Keratinocyte (primary cell): ENCODE results near the gene SPTSSA. TPM values are rescaled to one million over a fixed set of nuclear protein-coding genes. Genes with fewer than 3 reads are reported as not detected.

Experiments used
- DNase-seq: peaks from one replicate; pipeline ENCODE4 v3.0.0-alpha.2; 2011; ENCODE audit warnings: low read depth, missing footprints, low spot score
- FAIRE-seq: peaks from 2 replicates; lab custom pipeline; 2011; peaks lifted over from hg19 to GRCh38; lab: Jason Lieb, UNC
- H2AFZ ChIP-seq: 2 replicates; pipeline ENCODE4 v1.6.0; 2012; ENCODE audit warnings: low read length, control low read depth, inconsistent platforms; ENCODE audit not compliant: control insufficient read depth
- H3K27ac ChIP-seq: 2 replicates; pipeline ENCODE4 v1.5.1; 2011; ENCODE audit warnings: low read length; ENCODE audit not compliant: control insufficient read depth, insufficient read depth
- H3K27me3 ChIP-seq: 3 replicates; pipeline ENCODE4 v1.6.0; 2011; ENCODE audit warnings: low read length; ENCODE audit not compliant: control insufficient read depth, insufficient read depth; ENCODE audit errors: extremely low read depth
- H3K36me3 ChIP-seq, 2 experiments: 2 replicates in 1 of 2; 3 replicates in 1 of 2; pipeline ENCODE4 v1.5.1; 2011; ENCODE audit warnings: low read length in 2 of 2, mild to moderate bottlenecking in 1 of 2; ENCODE audit not compliant: control insufficient read depth in 2 of 2, insufficient read depth in 2 of 2; ENCODE audit errors: extremely low read depth in 1 of 2
- H3K4me1 ChIP-seq: 3 replicates; pipeline ENCODE4 v1.5.1; 2011; ENCODE audit warnings: low read length; ENCODE audit not compliant: control insufficient read depth, insufficient read depth; ENCODE audit errors: extremely low read depth
- H3K4me2 ChIP-seq: 3 replicates; pipeline ENCODE4 v1.6.0; 2011; ENCODE audit warnings: low read depth, low read length; ENCODE audit not compliant: control insufficient read depth, insufficient read depth; ENCODE audit errors: extremely low read depth
- H3K4me3 ChIP-seq, 3 experiments: fragments of 200-600 bp in 1 of 3; sonication (generic) in 1 of 3; 2 replicates in 2 of 3; 3 replicates in 1 of 3; pipeline ENCODE4 v1.5.1; 2011 to 2016; ENCODE audit warnings: low read length in 3 of 3, mild to moderate bottlenecking in 3 of 3, control low read depth in 2 of 3, inconsistent platforms in 1 of 3, low read depth in 1 of 3, mixed read lengths in 1 of 3, mixed run types in 1 of 3, moderate library complexity in 1 of 3; ENCODE audit not compliant: control insufficient read depth in 2 of 3, insufficient read depth in 2 of 3; ENCODE audit errors: extremely low read depth in 1 of 3
- H3K79me2 ChIP-seq: 2 replicates; pipeline ENCODE4 v1.6.0; 2012; ENCODE audit warnings: low read length; ENCODE audit not compliant: control insufficient read depth, insufficient read depth
- H3K9ac ChIP-seq: 3 replicates; pipeline ENCODE4 v1.6.0; 2011; ENCODE audit warnings: low read length; ENCODE audit not compliant: control insufficient read depth, insufficient read depth; ENCODE audit errors: extremely low read depth
- H3K9me1 ChIP-seq: 3 replicates; pipeline ENCODE4 v1.6.0; 2011; ENCODE audit warnings: low read length; ENCODE audit not compliant: control insufficient read depth, insufficient read depth; ENCODE audit errors: extremely low read depth
- H3K9me3 ChIP-seq: 2 replicates; pipeline ENCODE4 v1.5.1; 2012; ENCODE audit warnings: low read depth, low read length; ENCODE audit not compliant: control insufficient read depth
- H4K20me1 ChIP-seq: 3 replicates; pipeline ENCODE4 v1.6.0; 2011; ENCODE audit warnings: low read length; ENCODE audit not compliant: control insufficient read depth, insufficient read depth; ENCODE audit errors: extremely low read depth
- EZH2 ChIP-seq: IDR thresholded peaks from one replicate; pipeline ENCODE4 v1.6.1; 2012; ENCODE audit warnings: inconsistent platforms, mild to moderate bottlenecking, low read length, moderate library complexity
- dilution Hi-C: fragments of 300-500 bp; cut with MboI; formaldehyde crosslinking; loops from one replicate; pipeline ENCODE4 v1.7.0; 2020; ENCODE audit warnings: low sequenced_read_pairs; ENCODE audit not compliant: extremely low pct_ligation_motif_present
- polyA plus RNA-seq, 5 experiments: library from polyadenylated mRNA; depleted of rRNA in 3 of 5; stranded (reverse) in 3 of 5; stranded (forward) in 1 of 5; unstranded in 1 of 5; fragments of >200 nt; gene quantifications; 1 replicate in 1 of 5; 2 replicates in 3 of 5; 3 replicates in 1 of 5; pipeline versions ENCODE4 v1.2.1 to v1.2.3, GENCODE V29; 2011 to 2012; ENCODE audit warnings: missing spikeins in 2 of 5, low read depth in 1 of 5, low replicate concordance in 1 of 5
- TF ChIP-seq, protein P1 (sequence below), 3 experiments: IDR thresholded peaks in 1 of 3; conservative IDR thresholded peaks in 1 of 3; optimal IDR thresholded peaks in 1 of 3; 2 replicates in 2 of 3; 3 replicates in 1 of 3; pipeline versions ENCODE3 to v1.5.1; 2011; ENCODE audit warnings: low read length in 3 of 3, mild to moderate bottlenecking in 3 of 3, moderate library complexity in 2 of 3, control low read depth in 1 of 3, inconsistent platforms in 1 of 3; ENCODE audit not compliant: insufficient read depth in 2 of 3; ENCODE audit errors: extremely low read depth in 1 of 3

Gene SPTSSA
- polyA plus RNA-seq, 1 donor (not counting 4 experiments of a cell fraction or from before 2014, with no cell fraction given): 43.9 TPM

- no peaks in the 10 kb centered on the region for H3K9me1 ChIP-seq
- no peaks in the 10 kb centered on the region for H4K20me1 ChIP-seq
- no peaks in the 10 kb centered on the region for H3K36me3 ChIP-seq
- no peak overlapping the region for H2AFZ ChIP-seq
- dilution Hi-C loops: no loop called here
- no peak for FAIRE-seq
- no peak overlapping the region for H3K9ac ChIP-seq
- no peaks in the 10 kb centered on the region for H3K9me3 ChIP-seq
- no peak overlapping the region for H3K27ac ChIP-seq
- no peaks in the 10 kb centered on the region for H3K27me3 ChIP-seq
- no peak for TF ChIP-seq EZH2
- peaks cover 35% of the 10 kb centered on the region for H3K79me2 ChIP-seq
- DNase-seq: no peak
- no peaks in the 10 kb centered on the region for H3K4me1 ChIP-seq
- no peak overlapping the region for H3K4me3 ChIP-seq
- no peak overlapping the region for H3K4me2 ChIP-seq
Observed at GRCh38 chr14:34437729-34438080, 24.3 kb downstream of the SPTSSA start.

DNA sequence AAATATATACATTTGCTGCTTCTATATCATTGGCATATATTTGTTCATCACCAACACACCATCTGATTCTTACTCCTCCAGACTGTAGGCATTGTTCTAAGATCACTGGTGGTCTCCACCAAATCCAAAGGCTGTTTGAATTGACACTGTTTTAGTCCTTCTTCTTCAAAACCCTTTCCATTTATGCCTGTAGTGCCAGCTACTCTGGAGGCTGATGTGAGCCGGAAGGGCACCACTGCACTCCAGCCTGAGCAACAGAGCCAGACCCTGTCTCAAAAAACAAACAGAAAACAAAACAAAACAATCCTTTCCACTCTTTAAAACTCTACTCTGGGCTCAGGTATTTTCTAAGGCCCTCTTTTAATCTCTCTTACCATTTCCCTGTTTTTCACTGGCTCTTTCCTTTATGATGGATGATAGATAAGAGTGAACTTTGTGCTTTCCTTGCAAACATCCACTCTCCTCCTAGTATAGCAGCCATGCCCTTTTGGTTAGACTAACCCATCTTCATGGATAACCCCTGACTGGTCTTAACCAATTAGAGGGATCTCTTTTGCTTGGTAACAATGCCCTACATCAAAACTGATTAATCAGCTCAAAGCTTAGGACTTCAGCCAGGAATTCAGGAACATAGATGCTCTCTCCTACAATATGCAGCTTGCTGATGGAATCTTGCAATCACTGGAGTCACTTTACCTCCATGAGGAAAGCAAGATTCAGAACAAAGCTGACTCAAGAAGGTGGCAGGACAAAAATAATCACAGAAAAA, 24.9 kb downstream of the SPTSSA start:
- H3K27ac ChIP-seq: no peak overlapping the region
- no peak overlapping the region for H3K9ac ChIP-seq
- H2AFZ ChIP-seq: no peak overlapping the region
- DNase-seq (no peak), FAIRE-seq (no peak)
- H3K27me3 ChIP-seq: no peaks in the 10 kb centered on the region
- no peaks in the 10 kb centered on the region for H3K9me1 ChIP-seq
- H3K9me3 ChIP-seq: no peaks in the 10 kb centered on the region
- H3K4me3 ChIP-seq: no peak overlapping the region
- H4K20me1 ChIP-seq: no peaks in the 10 kb centered on the region
- dilution Hi-C loops: no loop called here
- no peaks in the 10 kb centered on the region for H3K36me3 ChIP-seq
- H3K79me2 ChIP-seq: peaks cover 33% of the 10 kb centered on the region
- no peaks in the 10 kb centered on the region for H3K4me1 ChIP-seq
- TF ChIP-seq, protein P1, sequence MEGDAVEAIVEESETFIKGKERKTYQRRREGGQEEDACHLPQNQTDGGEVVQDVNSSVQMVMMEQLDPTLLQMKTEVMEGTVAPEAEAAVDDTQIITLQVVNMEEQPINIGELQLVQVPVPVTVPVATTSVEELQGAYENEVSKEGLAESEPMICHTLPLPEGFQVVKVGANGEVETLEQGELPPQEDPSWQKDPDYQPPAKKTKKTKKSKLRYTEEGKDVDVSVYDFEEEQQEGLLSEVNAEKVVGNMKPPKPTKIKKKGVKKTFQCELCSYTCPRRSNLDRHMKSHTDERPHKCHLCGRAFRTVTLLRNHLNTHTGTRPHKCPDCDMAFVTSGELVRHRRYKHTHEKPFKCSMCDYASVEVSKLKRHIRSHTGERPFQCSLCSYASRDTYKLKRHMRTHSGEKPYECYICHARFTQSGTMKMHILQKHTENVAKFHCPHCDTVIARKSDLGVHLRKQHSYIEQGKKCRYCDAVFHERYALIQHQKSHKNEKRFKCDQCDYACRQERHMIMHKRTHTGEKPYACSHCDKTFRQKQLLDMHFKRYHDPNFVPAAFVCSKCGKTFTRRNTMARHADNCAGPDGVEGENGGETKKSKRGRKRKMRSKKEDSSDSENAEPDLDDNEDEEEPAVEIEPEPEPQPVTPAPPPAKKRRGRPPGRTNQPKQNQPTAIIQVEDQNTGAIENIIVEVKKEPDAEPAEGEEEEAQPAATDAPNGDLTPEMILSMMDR (optimal IDR thresholded peaks at IDR 0.05 in 1 of 3, IDR thresholded peaks at IDR 0.05 in 1 of 3, conservative IDR thresholded peaks at IDR 0.05 in 1 of 3; ENCODE audit: extremely low read depth in 1 of 3, insufficient read depth in 2 of 3, low read length in 3 of 3): no peak
- H3K4me2 ChIP-seq: no peak overlapping the region
